Measurements from ENCODE around the gene AK8.

AK8 gene, protein sequence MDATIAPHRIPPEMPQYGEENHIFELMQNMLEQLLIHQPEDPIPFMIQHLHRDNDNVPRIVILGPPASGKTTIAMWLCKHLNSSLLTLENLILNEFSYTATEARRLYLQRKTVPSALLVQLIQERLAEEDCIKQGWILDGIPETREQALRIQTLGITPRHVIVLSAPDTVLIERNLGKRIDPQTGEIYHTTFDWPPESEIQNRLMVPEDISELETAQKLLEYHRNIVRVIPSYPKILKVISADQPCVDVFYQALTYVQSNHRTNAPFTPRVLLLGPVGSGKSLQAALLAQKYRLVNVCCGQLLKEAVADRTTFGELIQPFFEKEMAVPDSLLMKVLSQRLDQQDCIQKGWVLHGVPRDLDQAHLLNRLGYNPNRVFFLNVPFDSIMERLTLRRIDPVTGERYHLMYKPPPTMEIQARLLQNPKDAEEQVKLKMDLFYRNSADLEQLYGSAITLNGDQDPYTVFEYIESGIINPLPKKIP

GRCh38 chr9:132877824-132878694, at the start of gene AK8:
Gene AK8 (minus strand): TSS chr9:132878284. CDS start chr9:132878255, 29 bp downstream.
- peak within 1 kb of the TSS; percentile 55 for H3K27ac ChIP-seq
- TF ChIP-seq ZFX (IDR thresholded peaks at IDR 0.05; ENCODE audit: borderline replicate concordance) (no peak), CTCF (IDR thresholded peaks at IDR 0.05) (no peak)

DNA sequence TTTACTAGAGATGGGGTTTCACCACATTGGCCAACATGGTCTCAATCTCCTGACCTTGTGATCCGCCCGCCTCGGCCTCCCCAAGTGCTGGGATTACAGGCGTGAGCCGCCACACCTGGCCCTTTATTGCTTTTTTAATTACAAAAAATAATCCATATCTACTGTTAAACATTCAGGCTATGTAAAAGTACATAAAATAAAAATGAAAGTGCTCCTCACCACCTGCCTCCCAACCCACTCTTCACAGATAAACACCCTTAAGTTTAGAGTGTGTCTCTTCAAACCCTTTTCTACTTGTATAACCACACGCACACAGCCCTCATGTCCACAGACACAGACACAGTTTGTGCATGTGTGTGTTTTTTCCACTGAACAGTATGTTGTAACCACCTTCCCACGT, 49.6 kb upstream of the AK8 start:
- no peak overlapping the region for H3K27ac ChIP-seq
- TF ChIP-seq CTCF (IDR thresholded peaks at IDR 0.05) (no peak), ZFX (IDR thresholded peaks at IDR 0.05; ENCODE audit: borderline replicate concordance) (no peak)

DNA sequence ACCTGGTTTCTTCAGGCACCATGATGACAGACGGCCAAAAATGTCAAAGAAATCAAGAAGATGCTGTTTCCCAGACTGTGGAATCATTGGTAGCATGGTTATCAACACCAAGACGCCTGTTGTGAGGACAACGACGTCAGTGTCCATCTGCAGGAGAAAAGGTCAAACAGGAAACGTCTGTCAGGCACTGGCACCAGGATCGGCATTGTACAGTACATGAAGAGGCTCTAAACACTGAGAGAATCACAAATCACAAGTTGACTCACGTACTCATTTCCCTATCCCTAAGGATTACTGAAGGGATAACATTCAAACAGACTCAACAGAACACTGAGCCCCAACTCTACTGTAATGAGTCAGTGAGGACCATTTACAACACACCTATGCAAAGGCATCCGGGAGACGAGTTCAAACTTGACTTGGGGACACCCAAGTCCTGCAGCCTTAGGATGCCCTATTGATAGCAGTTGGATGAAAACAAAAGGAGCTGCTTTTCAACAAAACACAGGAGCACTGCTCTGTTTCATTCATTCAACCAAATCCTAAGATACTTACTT, 45.3 kb upstream of the AK8 start:
- TF ChIP-seq ZFX (IDR thresholded peaks at IDR 0.05; ENCODE audit: borderline replicate concordance) (no peak), CTCF (IDR thresholded peaks at IDR 0.05) (no peak)
- H3K27ac ChIP-seq: no peak overlapping the region

- TF ChIP-seq CTCF (IDR thresholded peaks at IDR 0.05) (no peak), ZFX (IDR thresholded peaks at IDR 0.05; ENCODE audit: borderline replicate concordance) (no peak)
- H3K27ac ChIP-seq: no peak overlapping the region
Measured at GRCh38 chr9:132919614-132920268, 41.7 kb upstream of the AK8 start.

DNA sequence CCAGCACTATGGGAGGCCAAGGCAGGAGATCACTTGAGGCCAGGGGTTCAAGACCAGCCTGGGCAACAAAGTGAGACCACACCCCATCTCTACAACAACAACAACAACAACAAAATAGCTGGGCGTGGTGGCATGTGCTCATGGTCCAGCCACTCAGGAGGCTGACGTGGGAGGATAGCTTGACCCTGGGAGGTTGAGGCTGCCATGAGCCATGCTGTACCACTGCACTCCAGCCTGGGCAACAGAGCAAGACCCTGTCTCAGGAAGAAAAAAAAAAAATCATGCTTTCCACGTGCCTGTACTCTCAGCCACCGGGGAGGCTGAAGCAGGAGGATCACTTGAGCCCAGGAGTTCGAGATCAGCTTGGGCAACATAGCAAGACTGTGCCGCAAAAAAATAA, 36.8 kb upstream of the AK8 start:
- TF ChIP-seq ZFX (IDR thresholded peaks at IDR 0.05; ENCODE audit: borderline replicate concordance) (no peak), CTCF (IDR thresholded peaks at IDR 0.05) (no peak)

GRCh38 chr9:132912131-132912530, 34.0 kb upstream of the AK8 start:
- H3K27ac ChIP-seq: no peak overlapping the region
- TF ChIP-seq ZFX (IDR thresholded peaks at IDR 0.05; ENCODE audit: borderline replicate concordance): no peak
- no peak for TF ChIP-seq CTCF (IDR thresholded peaks at IDR 0.05)

More for the DNA sequence above, 36.8 kb upstream of the AK8 start:
- H3K27ac ChIP-seq: no peak overlapping the region
